Loucy (cell line): Measurements from ENCODE around the gene LRBA.

Source experiments
- H2AFZ ChIP-seq: fragments of 200-600 bp; sonication (generic); 2 replicates; pipeline ENCODE4 v1.6.0; 2016; ENCODE audit warnings: antibody characterized with exemption, mild to moderate bottlenecking, low read length, moderate library complexity
- H3F3A ChIP-seq: fragments of 200-600 bp; 2 replicates; pipeline ENCODE4 v1.6.0; 2016; ENCODE audit warnings: antibody characterized with exemption, low read depth, mild to moderate bottlenecking
- H3K27me3 ChIP-seq: fragments of 200-600 bp; sonication (generic); 2 replicates; pipeline ENCODE4 v1.6.1; 2014; ENCODE audit warnings: low read length, mild to moderate bottlenecking; ENCODE audit not compliant: insufficient read depth, poor library complexity, severe bottlenecking
- H3K36me3 ChIP-seq: fragments of 200-600 bp; sonication (generic); 2 replicates; pipeline ENCODE4 v1.6.1; 2016; ENCODE audit warnings: low read length; ENCODE audit not compliant: insufficient read depth
- H3K4me1 ChIP-seq: fragments of 200-600 bp; sonication (generic); 2 replicates; pipeline ENCODE4 v1.5.1; 2014; ENCODE audit warnings: low read length, mild to moderate bottlenecking; ENCODE audit not compliant: insufficient read depth, poor library complexity, severe bottlenecking
- H3K4me2 ChIP-seq: fragments of 200-600 bp; sonication (generic); 2 replicates; pipeline ENCODE4 v1.6.0; 2014; ENCODE audit warnings: antibody characterized with exemption, low read length, low read depth, mild to moderate bottlenecking; ENCODE audit not compliant: poor library complexity, severe bottlenecking
- H3K4me3 ChIP-seq: fragments of 200-600 bp; sonication (generic); 2 replicates; pipeline ENCODE4 v1.5.1; 2014; ENCODE audit warnings: low read length, mild to moderate bottlenecking, mixed read lengths; ENCODE audit not compliant: poor library complexity, severe bottlenecking
- H3K79me2 ChIP-seq: fragments of 200-600 bp; sonication (generic); 2 replicates; pipeline ENCODE4 v1.6.1; 2014; ENCODE audit warnings: low read length; ENCODE audit not compliant: insufficient read depth
- H3K9ac ChIP-seq: fragments of 200-600 bp; sonication (generic); 2 replicates; pipeline ENCODE4 v1.6.0; 2014; ENCODE audit warnings: mild to moderate bottlenecking, low read depth, low read length, moderate library complexity; ENCODE audit not compliant: poor library complexity, severe bottlenecking
- H3K9me2 ChIP-seq: fragments of 200-600 bp; sonication (generic); replicated peaks from 2 replicates; pipeline ENCODE4 v1.6.1; 2016; ENCODE audit warnings: low read depth, low read length, mixed read lengths
- H3K9me3 ChIP-seq: fragments of 200-600 bp; sonication (generic); 2 replicates; pipeline ENCODE4 v1.6.1; 2014; ENCODE audit warnings: mild to moderate bottlenecking, antibody characterized with exemption, low read length, low read depth; ENCODE audit not compliant: insufficient read depth
- H4K20me1 ChIP-seq: fragments of 200-600 bp; sonication (generic); 2 replicates; pipeline ENCODE4 v1.6.0; 2014; ENCODE audit warnings: antibody characterized with exemption, low read length, mild to moderate bottlenecking; ENCODE audit not compliant: insufficient read depth, poor library complexity, severe bottlenecking
- EZH2phosphoT487 ChIP-seq: fragments of 200-600 bp; IDR thresholded peaks from 2 replicates; pipeline ENCODE4 v1.6.1; 2018; ENCODE audit warnings: antibody characterized with exemption, mild to moderate bottlenecking, moderate library complexity, borderline replicate concordance
- TF ChIP-seq, protein P1 (sequence below): fragments of 200-600 bp; sonication (generic); conservative IDR thresholded peaks from 2 replicates; pipeline ENCODE4 v1.5.1; 2014; ENCODE audit warnings: mild to moderate bottlenecking, antibody characterized with exemption, low read length

LRBA gene

DNA sequence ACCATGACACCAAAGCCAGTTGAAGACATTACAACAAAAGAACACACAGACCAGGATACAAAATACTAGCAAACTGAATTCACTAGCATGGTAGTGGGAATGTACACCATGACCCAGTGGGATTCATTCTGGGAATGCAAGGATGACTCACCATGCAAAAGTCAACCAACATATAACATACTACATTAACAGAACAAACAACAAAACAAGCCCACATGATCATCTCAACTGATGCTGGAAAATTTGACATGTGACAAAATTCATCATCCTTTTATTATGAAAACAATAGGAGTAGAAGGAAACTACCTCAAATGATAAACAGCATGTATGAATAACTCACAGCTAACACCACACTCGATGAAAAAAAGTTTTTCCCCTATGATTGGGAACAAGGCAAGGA, 746.6 kb downstream of the LRBA start:
- Histone ChIP-seq H4K20me1 (no peaks in the 10 kb centered on the region), H3K4me3 (no peak overlapping the region), H3K9ac (no peak overlapping the region), H3K36me3 (peaks cover 13% of the 10 kb centered on the region), H3K4me2 (no peak overlapping the region), H2AFZ (no peak overlapping the region), H3K9me2 (no peaks in the 10 kb centered on the region), H3K4me1 (no peaks in the 10 kb centered on the region), H3K27me3 (no peaks in the 10 kb centered on the region), H3K9me3 (no peaks in the 10 kb centered on the region), H3K79me2 (no peaks in the 10 kb centered on the region), H3F3A (no peaks in the 10 kb centered on the region)
- TF ChIP-seq, protein P1, sequence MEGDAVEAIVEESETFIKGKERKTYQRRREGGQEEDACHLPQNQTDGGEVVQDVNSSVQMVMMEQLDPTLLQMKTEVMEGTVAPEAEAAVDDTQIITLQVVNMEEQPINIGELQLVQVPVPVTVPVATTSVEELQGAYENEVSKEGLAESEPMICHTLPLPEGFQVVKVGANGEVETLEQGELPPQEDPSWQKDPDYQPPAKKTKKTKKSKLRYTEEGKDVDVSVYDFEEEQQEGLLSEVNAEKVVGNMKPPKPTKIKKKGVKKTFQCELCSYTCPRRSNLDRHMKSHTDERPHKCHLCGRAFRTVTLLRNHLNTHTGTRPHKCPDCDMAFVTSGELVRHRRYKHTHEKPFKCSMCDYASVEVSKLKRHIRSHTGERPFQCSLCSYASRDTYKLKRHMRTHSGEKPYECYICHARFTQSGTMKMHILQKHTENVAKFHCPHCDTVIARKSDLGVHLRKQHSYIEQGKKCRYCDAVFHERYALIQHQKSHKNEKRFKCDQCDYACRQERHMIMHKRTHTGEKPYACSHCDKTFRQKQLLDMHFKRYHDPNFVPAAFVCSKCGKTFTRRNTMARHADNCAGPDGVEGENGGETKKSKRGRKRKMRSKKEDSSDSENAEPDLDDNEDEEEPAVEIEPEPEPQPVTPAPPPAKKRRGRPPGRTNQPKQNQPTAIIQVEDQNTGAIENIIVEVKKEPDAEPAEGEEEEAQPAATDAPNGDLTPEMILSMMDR = no peak
- no peak for TF ChIP-seq EZH2phosphoT487

DNA sequence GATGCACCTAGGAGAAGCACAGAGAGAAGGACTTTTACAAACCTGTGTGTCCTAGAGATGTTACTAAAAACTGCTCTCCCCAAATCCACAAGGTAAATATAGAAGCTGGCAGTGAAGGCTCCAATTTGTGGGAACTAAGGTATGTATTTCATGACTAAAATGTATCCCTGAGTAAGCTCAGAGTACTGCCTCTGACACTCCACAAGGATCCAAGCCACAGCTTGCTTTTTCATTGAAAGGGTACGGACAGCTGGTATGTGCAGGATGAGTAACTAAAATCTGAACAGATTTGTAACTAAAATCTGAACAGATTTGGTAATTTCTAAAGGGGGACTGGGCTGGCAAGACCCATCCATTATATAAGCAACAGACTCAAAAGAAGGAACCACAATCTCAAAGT, 749.3 kb downstream of the LRBA start:
- Histone ChIP-seq H3K9me3 (no peaks in the 10 kb centered on the region), H3K4me3 (no peak overlapping the region), H3K79me2 (no peaks in the 10 kb centered on the region), H3K27me3 (no peaks in the 10 kb centered on the region), H4K20me1 (no peaks in the 10 kb centered on the region), H3K9me2 (no peaks in the 10 kb centered on the region), H3K36me3 (peaks cover 13% of the 10 kb centered on the region), H3K4me1 (no peaks in the 10 kb centered on the region), H2AFZ (no peak overlapping the region), H3K4me2 (no peak overlapping the region), H3F3A (no peaks in the 10 kb centered on the region), H3K9ac (no peak overlapping the region)
- TF ChIP-seq EZH2phosphoT487 = no peak
- TF ChIP-seq, protein P1 = no peak

DNA sequence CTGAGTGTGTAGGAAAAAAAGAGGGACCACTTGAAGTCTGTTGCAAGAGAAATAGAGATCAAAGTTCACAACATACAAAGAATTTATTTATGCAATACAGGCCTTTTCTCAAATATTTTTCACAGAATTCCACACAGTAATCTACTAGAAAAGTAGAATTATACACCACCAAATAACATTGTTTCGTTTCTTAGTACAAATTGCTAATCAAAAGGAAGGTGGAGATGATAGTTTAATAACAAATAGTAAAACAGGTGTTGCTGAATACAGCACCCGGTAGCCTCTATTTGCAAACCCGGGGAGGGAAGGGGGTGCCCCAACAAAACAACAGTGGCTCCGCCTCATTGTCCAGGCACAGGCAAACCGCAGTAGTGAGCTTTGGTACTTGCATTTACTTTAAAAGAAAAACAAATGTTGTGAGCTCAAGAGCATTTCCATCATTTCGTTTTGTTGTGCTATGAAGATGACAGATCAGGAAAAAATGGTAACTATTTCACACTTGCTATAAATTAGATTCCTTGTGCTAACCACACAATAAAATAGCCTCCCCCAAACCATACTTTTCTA, 750.4 kb downstream of the LRBA start:
- TF ChIP-seq, protein P1 = no peak
- TF ChIP-seq EZH2phosphoT487 = no peak
- no peak overlapping the region for H3K4me3 ChIP-seq

More for the DNA sequence above, 750.4 kb downstream of the LRBA start:
- H3K4me1 ChIP-seq = no peaks in the 10 kb centered on the region
- no peaks in the 10 kb centered on the region for H3K9me2 ChIP-seq
- no peak overlapping the region for H2AFZ ChIP-seq
- H3K9ac ChIP-seq = no peak overlapping the region
- H3K4me2 ChIP-seq = no peak overlapping the region
- no peaks in the 10 kb centered on the region for H4K20me1 ChIP-seq
- H3K79me2 ChIP-seq = no peaks in the 10 kb centered on the region
- H3K9me3 ChIP-seq = no peaks in the 10 kb centered on the region
- peaks cover 13% of the 10 kb centered on the region for H3K36me3 ChIP-seq
- H3F3A ChIP-seq = no peaks in the 10 kb centered on the region
- no peaks in the 10 kb centered on the region for H3K27me3 ChIP-seq
